HPDE6-E6E7 (cell line): ENCODE data around the gene HLA-DMB.

Experiments used
- DNase-seq: peaks from one replicate; pipeline ENCODE4 v3.0.0; 2011; ENCODE audit warnings: missing footprints; ENCODE audit errors: extremely low spot score

The HLA-DMB gene

GRCh38 chr6:32971581-32972352 lies 30.9 kb upstream of the HLA-DMB start:
- peak; percentile 95 for DNase-seq

GRCh38 chr6:32971242-32971580 lies 30.4 kb upstream of the HLA-DMB start:
- no peak for DNase-seq

- DNase-seq = no peak
Measured at GRCh38 chr6:32970413-32971241, 29.8 kb upstream of the HLA-DMB start.

GRCh38 chr6:32969685-32970412 lies 29.0 kb upstream of the HLA-DMB start:
- no peak for DNase-seq

GRCh38 chr6:32968867-32969684 lies 28.2 kb upstream of the HLA-DMB start:
- no peak for DNase-seq

- peak; percentile 89 for DNase-seq
Measured at GRCh38 chr6:32968093-32968866, 27.5 kb upstream of the HLA-DMB start, which contains the start of gene BRD2. Gene BRD2 (plus strand): TSS chr6:32968594. CDS start chr6:32972899, 4,305 bp downstream.

GRCh38 chr6:32967151-32968091 lies 26.6 kb upstream of the HLA-DMB start:
- no peak for DNase-seq

- DNase-seq = no peak
Measured at GRCh38 chr6:32964776-32965175, 23.9 kb upstream of the HLA-DMB start.

GRCh38 chr6:32963866-32964265 lies 23.0 kb upstream of the HLA-DMB start:
- no peak for DNase-seq

- DNase-seq = no peak
Measured at GRCh38 chr6:32962213-32962826, 21.5 kb upstream of the HLA-DMB start.

- DNase-seq = no peak
Measured at GRCh38 chr6:32960563-32960962, 19.7 kb upstream of the HLA-DMB start.

GRCh38 chr6:32956176-32956575 lies 15.3 kb upstream of the HLA-DMB start:
- DNase-seq = no peak

GRCh38 chr6:32954986-32955802 lies 14.4 kb upstream of the HLA-DMB start:
- no peak for DNase-seq

- no peak for DNase-seq
Measured at GRCh38 chr6:32954267-32954666, 13.4 kb upstream of the HLA-DMB start.

- no peak for DNase-seq
Measured at GRCh38 chr6:32953775-32954174, 12.9 kb upstream of the HLA-DMB start.

- DNase-seq = peak; percentile 87
Measured at GRCh38 chr6:32952817-32953739, 12.2 kb upstream of the HLA-DMB start, which contains the start of gene HLA-DMA. Gene HLA-DMA (minus strand): TSS chr6:32953097. CDS start chr6:32953036, 61 bp downstream.

- no peak for DNase-seq
Measured at GRCh38 chr6:32950449-32950848, 9.6 kb upstream of the HLA-DMB start.
